ENCODE results near the gene CAP1. TPM values are rescaled to one million over a fixed set of nuclear protein-coding genes. Genes with fewer than 3 reads are reported as not detected.

CAP1 gene
- total RNA-seq, 3 donors from 2014 or later = 244 to 285 (median 244) TPM

GRCh38 chr1:40107290-40107959 is 66.9 kb downstream of the CAP1 start:
- intact Hi-C loops (cut with DNase I; ENCODE audit: low total_unique reads) = no loop called here
- peak in 1 of 2 donors; percentile 49 for DNase-seq (ENCODE audit: low spot score in 2 of 2)

GRCh38 chr1:40110389-40110788 is 69.9 kb downstream of the CAP1 start:
- H3K4me3 ChIP-seq = no peak overlapping the region

More at GRCh38 chr1:40107290-40107959, 66.9 kb downstream of the CAP1 start:
- Histone ChIP-seq H3K4me3 (no peak overlapping the region), H3K27me3 (no peaks in the 10 kb centered on the region), H3K9me3 (peaks cover 7 to 9% of the 10 kb centered on the region in 2 donors), H3K4me1 (no peaks in the 10 kb centered on the region), H3K36me3 (no peaks in the 10 kb centered on the region), H3K27ac (peak overlapping the region in 1 of 2 donors; percentile 50)
- no peak for TF ChIP-seq POLR2A (IDR thresholded peaks at IDR 0.05)
- TF ChIP-seq POLR2AphosphoS5 (IDR thresholded peaks at IDR 0.05) = peak in 1 of 3 donors; percentile 24

GRCh38 chr1:40114400-40114799 is 73.9 kb downstream of the CAP1 start:
- intact Hi-C loops (cut with DNase I; ENCODE audit: low total_unique reads) = no loop called here
- H3K36me3 ChIP-seq = no peaks in the 10 kb centered on the region
- H3K4me1 ChIP-seq = no peaks in the 10 kb centered on the region
- H3K9me3 ChIP-seq = peaks cover 7 to 9% of the 10 kb centered on the region in 2 donors
- no peak overlapping the region for H3K27ac ChIP-seq
- H3K4me3 ChIP-seq = no peak overlapping the region
- TF ChIP-seq CTCF (IDR thresholded peaks at IDR 0.05) (no peak), POLR2A (IDR thresholded peaks at IDR 0.05) (no peak), POLR2AphosphoS5 (IDR thresholded peaks at IDR 0.05) (no peak)
- DNase-seq (ENCODE audit: low spot score in 2 of 2) = no peak
- no peaks in the 10 kb centered on the region for H3K27me3 ChIP-seq

More at GRCh38 chr1:40110389-40110788, 69.9 kb downstream of the CAP1 start:
- intact Hi-C loops (cut with DNase I; ENCODE audit: low total_unique reads) = no loop called here
- no peaks in the 10 kb centered on the region for H3K4me1 ChIP-seq
- TF ChIP-seq POLR2AphosphoS5 (IDR thresholded peaks at IDR 0.05) (no peak), CTCF (IDR thresholded peaks at IDR 0.05) (no peak), POLR2A (IDR thresholded peaks at IDR 0.05) (no peak)
- H3K27me3 ChIP-seq = no peaks in the 10 kb centered on the region
- peaks cover 7 to 9% of the 10 kb centered on the region in 2 donors for H3K9me3 ChIP-seq
- no peak overlapping the region for H3K27ac ChIP-seq
- H3K36me3 ChIP-seq = no peaks in the 10 kb centered on the region
- DNase-seq (ENCODE audit: low spot score in 2 of 2) = no peak

GRCh38 chr1:40120128-40120527 is 79.6 kb downstream of the CAP1 start:
- DNase-seq (ENCODE audit: low spot score in 2 of 2) = no peak
- intact Hi-C loops (cut with DNase I; ENCODE audit: low total_unique reads) = no loop called here
- Histone ChIP-seq H3K36me3 (no peaks in the 10 kb centered on the region), H3K27me3 (no peaks in the 10 kb centered on the region), H3K9me3 (no peaks in the 10 kb centered on the region), H3K27ac (no peak overlapping the region), H3K4me3 (no peak overlapping the region), H3K4me1 (no peaks in the 10 kb centered on the region)
- TF ChIP-seq POLR2A (IDR thresholded peaks at IDR 0.05) (no peak), POLR2AphosphoS5 (IDR thresholded peaks at IDR 0.05) (no peak), CTCF (IDR thresholded peaks at IDR 0.05) (no peak)

Other genes with a start within 250 kb of the CAP1 start
- 10 to 100 TPM; 10.1 to 30.3 (median 19.3) TPM for gene TRIT1, start 157.2 kb upstream of the CAP1 start, total RNA-seq
- 1 to 10 TPM in 1 of 3 donors, under 1 TPM in 2; 0.32 to 5.3 (median 0.98) TPM for gene MYCL, start 138.8 kb upstream of the CAP1 start, total RNA-seq
- gene MFSD2A, start 85.6 kb upstream of the CAP1 start, total RNA-seq = 10 to 100 TPM in 1 of 3 donors, 1 to 10 TPM in 2; 3.0 to 61.5 (median 7.9) TPM
- gene PPT1, start 56.5 kb downstream of the CAP1 start, total RNA-seq = 100 to 1,000 TPM in 2 of 3 donors, 10 to 100 TPM in 1; 84.0 to 126 (median 108) TPM
- gene RLF, start 120.7 kb downstream of the CAP1 start, total RNA-seq = 10 to 100 TPM; 19.5 to 39.2 (median 25.9) TPM
- not detected for gene TMCO2, start 207.2 kb downstream of the CAP1 start, total RNA-seq
- 10 to 100 TPM; 34.4 to 48.3 (median 43.6) TPM for gene ZMPSTE24, start 217.5 kb downstream of the CAP1 start, total RNA-seq